Stimulated activated CD8-positive, alpha-beta memory T cell treated with anti-CD3 and anti-CD28 coated beads, Interleukin-15, amount 100 ng/mL, for 1 hour (primary cell): Measurements from ENCODE around the gene MRFAP1L1.
A peak's percentile ranks its signal among the peaks of the same experiment; 100 is the strongest.
"Not testable (repeated sequence)": the region's sequence is repeated elsewhere in the genome, so short reads cannot be mapped to it uniquely, and the experiment has no call there.

ENCODE experiments used
- DNase-seq: peaks from one replicate; pipeline ENCODE4 v3.0.0-alpha.2; 2020; ENCODE audit warnings: low read depth

The MRFAP1L1 gene

DNA sequence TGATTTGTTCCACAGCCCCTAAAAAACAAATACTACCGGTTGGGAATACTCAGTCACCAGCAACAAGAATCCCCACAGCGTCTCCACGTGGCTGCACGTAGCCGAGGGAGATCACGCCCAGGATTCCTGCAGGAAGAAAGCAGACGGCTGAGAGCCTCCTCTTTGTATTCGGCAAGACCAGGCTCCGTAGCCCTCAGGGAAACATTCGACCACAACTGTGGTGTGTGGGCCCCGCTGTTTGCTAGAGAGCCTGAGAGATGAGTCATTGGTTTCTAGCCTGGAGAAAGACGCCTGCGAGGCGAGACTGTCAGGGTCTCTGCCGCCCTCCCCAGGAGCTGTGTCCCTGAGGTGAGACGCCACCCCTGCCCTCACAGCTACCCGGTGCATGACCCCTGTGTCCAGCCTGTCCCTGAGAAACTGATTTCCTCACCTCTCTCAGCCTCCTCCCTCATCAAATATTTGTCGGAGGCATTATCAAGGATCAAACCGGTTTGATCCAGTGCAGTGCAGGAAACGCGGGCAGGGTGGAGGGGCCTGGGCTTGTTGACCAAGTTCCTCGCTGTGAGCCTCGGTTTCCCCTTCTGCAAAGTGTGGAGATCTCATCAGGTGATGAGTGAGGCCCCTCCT is 20.7 kb downstream of the MRFAP1L1 start:
- peak; percentile 54 for DNase-seq

DNA sequence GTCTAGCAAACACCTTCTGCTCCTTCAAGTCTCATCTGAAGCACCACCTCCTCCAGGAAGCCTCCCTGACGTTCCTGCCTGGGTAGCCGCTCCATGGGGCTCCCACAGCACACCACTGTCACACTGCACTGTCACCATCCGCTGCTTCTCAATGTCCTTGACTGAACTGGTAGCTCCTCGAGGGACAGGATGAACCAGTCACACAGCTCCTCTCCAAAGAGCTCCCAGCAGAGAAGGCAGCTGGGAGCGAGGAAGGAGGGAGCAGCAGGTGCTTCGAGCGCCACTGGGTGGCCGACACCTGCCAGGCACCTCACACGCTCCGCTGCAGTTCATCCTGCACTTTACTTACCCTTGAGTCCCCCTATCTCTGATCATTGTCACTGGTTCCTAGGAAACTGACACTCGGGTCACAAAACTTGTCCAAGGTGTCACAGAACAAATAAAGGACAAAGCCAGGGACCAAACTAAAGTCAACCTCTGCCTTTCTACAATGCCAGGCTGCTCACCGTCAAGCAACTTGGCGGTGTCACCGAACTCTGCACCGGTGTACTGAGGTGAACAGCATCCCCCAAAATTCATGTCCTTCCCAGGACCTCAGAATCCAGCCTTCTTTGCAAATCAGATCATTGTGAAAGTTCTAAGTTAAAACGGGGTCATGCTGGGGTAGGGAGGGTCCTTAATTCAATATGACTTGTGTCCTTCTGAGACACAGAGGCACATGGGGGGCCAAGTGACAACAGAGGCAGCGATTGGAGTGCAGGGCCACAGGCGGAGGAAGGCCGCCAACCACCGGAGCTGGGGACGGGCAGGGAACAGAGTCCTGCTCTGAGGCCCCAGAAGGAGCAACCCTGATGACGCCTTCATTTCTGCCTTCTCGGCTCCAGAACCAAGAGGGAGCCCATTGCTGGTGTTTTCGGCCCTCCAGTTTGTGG is 21.5 kb downstream of the MRFAP1L1 start:
- DNase-seq: no peak

DNA sequence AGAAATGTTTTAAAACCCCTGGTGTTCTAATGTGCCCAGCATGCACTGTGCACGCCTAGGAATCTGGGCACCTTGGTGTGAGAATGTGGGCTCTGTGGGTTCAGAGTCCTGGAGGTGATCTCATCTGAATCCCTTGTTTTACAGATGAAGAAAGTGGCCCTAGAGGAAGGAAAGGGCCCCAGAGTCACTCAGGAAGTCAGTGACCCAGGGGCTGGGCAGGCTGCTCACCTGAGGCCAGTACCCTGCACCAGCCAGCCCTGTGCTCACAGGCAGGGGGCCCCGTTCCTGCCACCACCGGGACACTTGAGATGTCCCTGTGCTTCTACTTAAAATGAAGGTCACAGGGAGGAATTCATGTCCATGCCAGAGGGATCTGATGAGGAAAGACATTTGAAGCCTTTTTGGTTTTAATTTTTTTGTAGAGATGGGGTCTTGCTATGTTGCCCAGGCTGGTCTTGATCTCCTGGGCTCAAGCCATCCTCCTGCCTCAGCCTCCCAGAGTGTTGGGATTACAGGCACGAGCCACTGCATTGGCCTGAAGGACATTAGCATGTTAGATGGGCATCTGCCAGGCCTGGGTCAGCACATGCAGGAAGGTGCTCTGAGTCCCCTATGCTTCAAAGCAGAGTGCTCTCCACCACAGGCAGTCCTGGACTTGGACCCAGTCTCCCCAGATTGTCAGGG is 23.4 kb downstream of the MRFAP1L1 start:
- no peak for DNase-seq

DNA sequence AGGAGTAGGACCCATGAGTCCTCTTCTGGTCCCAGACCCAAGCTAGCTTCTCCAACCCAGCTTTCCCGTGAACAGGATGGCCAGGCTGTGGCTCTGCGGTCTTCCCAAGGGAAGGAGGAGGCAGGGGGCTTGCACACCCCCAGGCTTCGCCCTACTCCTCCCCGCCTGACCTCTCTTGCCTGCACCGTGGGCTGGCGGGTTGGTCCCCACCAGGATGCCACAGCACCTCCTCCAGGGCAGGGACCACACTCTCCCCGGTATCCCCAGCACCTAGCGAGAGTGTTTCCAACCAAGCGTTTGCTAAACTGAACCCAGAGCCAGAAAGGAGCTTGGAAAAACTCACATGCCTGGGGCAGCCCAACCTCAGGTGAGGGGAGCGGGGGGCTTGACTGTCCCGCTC is 25.0 kb downstream of the MRFAP1L1 start:
- no peak for DNase-seq

DNA sequence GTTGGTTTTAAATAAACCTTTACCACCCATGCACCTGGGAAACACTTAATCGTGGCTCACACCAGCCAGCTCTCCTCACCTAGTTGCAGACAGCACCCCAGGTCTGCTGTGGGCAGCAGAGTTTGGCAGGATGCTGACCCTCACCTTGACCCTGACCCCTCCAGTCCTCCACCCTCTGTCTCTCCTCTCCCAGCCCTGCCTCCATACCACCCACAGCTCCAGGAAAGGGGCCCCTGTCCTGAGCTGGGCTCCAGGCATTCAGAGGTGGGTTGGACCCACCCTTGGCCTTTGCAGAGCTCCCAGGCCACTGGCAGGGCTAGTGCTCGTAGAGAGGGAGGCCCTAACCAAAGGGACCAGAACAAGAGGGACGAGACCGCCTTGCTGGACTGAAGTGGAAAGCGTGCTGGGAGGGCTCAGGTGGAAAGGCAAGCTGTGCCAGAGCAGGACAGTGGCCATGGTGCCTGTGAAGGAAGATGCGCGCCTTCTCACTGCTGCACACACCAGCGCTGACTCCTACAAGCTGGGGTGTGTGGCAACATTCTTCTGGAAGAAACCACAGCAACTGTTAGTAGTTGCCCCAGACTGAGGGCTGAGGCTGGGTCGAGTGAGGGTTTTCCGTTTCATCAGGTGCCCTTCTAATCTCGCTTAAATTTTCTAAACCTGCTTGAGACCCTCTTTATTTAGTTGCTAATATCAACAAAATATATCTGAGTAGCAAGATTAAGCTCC is 26.6 kb downstream of the MRFAP1L1 start:
- DNase-seq: no peak

DNA sequence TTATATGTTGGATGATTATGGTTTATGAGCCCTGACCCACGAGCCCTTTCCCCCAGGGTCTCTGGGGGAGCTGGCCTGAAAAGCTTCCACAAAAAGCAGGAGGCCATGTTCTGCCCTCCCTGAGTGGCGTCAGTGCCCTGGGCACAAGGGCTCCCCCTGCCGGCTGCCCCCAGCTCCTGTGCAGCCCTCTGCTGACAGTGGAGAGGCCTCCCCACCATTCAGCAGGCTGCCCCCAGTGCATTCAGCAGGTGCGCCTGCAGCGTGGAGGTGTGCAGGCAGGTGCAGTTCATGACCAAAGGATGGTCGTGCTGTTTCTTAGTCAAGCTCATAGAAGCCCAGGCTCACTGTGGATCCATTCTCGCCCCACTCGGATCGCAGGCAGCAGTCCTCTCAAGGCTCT is 28.5 kb downstream of the MRFAP1L1 start:
- DNase-seq: no peak

DNA sequence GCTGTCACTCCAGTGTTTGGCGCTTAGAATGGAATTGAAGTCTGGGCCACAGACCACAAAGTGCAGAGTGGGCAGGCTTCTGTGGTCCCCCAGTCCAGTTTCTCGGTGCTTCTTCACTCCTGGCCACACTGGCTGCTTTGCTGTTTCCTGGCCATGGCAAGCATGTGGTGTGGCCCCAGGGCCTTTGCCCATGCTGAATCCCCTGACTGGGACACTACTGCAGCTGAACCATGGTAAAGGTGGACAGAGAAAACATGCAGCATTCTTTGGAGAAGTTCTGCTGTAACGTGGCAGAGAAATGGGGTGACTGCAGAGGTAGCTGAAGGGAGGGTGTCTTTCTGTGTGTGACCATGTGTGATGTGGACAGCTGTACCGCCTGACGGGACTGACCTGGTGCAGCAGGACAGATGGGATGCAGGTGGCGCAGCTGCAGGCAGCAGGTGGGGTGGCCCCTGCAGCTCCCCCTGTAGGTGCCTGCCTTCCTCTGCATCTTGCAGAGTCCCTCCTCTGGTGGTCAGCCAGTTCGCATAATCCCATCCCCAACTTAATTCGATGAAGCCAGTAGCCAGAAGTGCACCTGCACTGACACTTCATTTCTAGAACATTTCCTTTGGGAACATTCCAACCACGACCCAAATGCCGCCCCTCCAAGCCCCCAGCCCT is 29.2 kb downstream of the MRFAP1L1 start:
- DNase-seq: no peak

DNA sequence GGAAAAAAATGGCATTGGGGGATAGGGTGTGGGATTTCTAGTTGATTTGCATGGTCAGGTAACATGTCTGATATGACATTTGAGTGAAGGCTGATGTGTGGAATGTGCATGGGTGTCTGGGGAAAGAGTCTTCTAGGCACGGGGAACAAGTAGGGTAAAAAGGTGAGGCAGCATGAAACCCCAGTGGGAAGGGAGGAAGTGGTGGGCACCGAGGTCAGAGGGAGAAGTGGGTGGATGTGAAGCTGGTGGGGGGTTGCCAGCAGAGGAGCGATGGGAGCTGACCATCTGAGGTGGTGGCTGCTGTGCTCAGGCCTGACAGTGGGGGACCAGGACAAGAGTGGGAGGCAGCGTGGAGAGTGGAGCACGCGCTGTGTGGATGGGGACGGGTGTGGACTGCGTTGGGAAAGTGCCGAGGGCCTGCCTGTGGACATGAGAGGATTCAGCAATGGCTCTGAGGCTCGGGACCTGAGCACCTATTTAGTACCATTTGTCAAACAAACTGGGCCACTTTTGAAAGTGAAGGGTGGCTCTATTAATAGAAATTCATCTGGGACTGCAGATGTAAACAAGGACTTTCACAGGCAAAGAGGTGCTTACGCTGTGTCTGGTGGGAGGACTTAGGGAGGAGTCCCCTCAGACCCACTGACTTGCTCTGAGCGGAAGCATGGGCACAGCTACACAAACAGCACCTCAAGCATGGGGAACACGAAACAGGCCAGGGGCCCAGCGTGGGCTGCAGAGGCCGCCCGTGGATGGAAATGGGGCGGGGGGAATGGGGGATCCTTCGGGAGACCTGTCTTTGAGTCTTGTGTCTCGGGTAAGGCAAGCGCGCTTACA is 32.7 kb downstream of the MRFAP1L1 start:
- no peak for DNase-seq

DNA sequence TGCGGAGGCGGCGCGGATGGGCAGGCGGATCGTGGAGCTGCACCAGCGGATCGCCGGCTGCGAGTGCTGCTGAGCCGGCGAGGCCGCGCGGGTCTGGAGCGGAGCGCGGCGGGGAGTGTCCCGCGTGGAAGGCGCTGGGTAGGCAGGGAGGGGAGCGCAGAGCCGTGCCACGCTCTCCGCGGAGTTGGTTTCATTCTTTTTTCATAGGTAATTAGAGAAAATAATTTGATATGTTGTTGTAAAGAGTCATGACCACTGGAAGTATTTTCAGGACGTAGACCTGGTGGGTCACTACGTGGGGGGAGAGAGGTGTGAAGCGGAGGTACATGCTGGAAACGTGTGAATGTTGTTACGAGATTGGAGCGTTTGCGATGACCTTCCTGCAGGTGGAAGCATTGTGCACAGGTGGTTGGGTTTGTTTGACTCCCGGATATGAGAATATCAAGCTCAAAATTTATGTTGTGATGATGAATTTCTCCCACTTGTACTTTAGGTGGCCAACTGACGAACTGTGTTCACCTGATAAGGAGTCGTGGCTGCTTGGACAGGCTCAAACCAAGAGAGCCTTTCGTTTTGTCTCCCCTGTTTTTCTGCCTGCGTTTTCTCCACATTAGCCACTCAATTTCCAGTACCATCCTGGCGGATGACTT is 35.0 kb downstream of the MRFAP1L1 start:
- no peak for DNase-seq

DNA sequence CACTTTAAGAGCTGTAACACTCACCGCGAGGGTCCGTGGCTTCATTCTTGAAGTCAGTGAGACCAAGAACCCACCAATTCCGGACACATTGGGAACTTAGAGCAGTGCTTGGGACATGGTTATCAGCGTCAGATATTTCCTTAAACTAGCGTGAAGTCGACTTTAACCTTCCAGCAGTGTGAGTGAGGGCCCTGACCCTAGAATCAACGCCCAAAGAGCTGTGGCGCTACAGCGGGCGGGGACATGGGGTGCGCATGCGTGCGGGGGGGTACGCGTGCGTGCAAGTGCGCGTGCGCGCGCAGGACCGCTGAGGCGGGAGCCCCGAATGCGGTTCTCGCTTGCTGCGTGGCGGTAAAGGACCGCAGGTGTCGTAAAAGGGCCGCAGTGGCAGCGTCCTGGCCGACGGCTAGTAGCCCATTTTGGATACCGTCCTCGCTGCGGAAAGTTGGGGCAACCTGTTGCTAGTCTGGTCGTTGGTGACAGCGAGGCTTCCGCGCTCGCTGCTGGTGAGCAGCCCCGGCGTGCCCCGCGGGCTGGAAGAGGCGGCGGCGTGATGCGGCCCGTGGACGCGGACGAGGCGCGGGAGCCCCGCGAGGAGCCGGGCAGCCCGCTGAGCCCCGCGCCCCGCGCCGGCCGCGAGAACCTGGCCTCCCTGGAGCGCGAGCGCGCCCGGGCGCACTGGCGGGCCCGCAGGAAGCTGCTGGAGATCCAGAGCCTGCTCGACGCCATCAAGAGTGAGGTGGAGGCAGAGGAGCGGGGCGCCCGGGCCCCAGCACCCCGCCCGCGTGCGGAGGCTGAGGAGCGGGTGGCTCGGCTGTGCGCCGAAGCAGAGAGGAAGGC is 35.8 kb downstream of the MRFAP1L1 start:
- peak; percentile 86 for DNase-seq

DNA sequence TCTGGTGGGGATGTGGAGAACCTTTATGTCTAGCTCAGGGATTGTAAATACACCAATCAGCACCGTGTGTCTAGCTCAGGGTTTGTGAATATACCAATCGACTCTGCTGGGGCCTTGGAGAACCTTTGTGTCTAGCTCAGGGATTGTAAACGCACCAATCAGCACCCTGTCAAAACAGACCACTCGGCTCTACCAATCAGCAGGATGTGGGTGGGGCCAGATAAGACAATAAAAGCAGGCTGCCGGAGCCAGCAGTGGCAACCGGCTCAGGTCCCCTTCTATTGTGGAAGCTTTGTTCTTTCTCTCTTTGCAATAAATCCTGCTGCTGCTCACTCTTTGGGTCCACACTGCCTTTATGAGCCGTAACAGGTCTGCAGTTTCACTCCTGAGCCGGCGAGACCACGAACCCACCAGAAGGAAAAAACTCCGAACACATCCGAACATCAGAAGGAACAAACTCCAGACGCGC is 36.4 kb downstream of the MRFAP1L1 start:
- DNase-seq: not testable (repeated sequence)

DNA sequence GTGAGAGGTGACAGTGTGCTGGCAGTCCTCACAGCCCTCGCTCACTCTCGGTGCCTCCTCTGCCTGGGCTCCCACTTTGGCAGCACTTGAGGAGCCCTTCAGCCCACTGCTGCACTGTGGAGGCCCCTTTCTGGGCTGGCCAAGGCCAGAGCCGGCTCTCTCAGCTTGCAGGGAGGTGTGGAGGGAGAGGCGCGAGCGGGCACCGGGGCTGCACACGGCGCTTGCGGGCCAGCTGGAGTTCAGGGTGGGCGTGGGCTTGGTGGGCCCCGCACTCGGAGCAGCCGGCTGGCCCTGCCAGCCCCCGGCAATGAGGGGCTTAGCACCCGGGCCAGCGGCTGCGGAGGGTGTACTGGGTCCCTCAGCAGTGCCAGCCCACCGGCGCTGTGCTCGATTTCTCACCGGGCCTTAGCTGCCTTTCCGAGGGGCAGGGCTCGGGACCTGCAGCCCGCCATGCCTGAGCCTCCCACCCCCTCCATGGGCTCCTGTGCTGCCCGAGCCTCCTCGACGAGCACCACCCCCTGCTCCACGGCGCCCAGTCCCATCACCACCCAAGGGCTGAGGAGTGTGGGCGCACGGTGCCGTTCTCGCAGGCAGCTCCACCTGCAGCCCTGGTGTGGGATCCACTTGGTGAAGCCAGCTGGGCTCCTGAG is 37.0 kb downstream of the MRFAP1L1 start:
- DNase-seq: not testable (repeated sequence)

DNA sequence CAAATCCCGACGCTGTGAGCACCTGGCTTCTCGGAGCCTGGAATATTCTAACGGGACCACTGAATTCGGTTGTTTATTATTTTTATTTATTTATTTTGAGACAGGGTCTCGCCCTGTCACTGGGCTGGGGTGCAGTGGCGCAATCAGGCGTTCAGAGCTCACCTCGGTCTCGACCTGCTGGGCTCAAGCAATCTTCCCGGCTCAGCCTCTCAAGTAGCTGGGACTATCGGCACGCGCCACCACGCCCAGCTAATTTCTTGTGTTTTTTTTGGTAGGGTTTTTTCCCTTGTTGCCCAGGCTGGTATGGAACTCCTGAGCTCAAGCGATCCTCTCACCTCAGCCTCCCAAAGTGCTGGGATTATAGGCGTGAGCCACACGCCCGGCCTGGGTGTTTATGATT is 37.5 kb downstream of the MRFAP1L1 start:
- DNase-seq: no peak

DNA sequence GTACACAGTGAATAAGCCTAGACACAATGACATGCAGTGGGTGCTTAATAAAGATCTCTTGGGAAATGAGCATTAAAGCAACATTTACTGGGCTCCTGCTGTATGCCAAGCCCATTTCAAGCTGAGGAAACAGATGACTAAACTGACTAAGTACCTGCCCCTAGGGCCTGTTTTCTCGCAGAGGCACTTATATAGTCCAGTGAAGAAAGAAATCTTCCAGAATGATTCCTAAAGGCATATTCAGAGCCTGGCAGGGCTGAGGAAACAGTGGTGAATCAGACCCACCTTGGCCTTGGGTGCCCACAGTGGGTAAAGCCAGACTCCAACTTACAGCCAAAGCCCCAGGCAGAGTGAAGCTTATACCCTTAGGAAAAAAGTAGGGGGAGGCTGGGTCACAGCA is 38.0 kb downstream of the MRFAP1L1 start:
- DNase-seq: no peak

DNA sequence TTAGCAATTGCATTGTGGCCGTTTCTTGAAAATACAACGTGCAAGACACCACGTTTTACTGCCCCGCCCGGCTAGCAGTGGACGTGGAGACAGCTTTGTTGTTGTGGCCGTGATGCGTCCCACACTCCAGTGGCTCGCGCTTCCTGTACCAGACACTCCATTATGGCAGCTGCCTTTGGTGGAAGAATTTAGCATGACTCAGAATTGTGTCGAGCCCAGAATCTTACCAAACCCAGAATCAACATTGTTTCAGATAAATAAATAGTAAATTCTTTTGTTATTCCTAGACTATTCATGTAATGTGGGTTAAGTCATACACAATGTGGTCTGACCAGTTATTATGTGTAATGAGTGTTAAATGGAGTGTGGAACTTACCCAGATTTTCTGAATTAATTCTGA is 41.3 kb downstream of the MRFAP1L1 start:
- no peak for DNase-seq

DNA sequence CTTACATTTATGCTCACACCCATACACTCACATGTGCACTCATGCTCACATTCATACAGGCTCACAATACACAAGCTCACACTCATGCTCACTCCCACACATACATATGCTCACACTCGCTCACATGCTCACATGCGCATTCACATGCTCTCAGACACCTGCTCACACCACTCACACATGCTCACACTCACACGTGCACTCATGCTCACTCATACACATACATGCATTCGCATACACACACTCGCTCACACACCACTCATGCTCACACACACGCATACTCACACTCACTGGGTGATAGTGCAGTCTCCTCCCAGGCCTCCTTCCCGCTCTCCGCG is 44.4 kb downstream of the MRFAP1L1 start:
- DNase-seq: no peak

DNA sequence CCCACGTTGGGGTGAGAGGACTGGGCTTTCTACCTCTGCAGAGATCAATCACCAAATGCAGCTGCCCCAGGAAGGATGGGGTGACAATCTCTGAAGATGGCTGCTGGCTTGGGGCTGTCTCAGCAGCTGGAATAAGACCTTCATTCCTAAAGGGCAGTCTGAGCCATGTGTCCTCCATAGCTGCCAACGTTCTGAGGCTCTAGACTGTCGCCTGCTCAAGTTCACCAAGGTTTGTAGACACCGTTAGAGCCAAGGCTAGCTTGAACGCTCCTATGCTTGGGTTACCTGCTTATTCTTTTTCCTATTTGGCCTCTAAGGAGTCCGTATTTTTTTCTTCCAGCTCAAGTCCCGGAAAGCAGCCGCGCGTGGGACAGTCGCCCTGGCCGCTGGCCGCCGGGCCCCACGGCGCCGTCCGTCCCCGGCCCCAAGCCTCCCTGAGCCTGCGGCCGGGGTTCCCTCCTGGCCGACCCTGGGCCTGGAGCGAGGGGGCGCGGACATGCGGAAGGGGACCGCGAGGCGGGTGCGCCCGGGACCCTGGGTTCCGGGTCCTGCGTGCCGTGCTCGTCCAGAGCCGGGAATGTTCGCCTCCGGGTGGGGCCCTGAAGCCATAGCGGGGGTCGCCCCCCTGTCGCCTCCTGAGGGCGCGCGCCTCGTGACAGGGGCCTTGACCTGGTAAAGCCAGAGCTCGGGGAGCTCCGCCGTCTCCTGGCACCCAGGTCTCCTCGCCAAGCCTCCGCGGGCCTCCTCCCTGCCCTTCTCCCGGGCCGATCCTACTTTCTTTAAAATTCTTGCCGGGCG is 45.9 kb downstream of the MRFAP1L1 start:
- no peak for DNase-seq

DNA sequence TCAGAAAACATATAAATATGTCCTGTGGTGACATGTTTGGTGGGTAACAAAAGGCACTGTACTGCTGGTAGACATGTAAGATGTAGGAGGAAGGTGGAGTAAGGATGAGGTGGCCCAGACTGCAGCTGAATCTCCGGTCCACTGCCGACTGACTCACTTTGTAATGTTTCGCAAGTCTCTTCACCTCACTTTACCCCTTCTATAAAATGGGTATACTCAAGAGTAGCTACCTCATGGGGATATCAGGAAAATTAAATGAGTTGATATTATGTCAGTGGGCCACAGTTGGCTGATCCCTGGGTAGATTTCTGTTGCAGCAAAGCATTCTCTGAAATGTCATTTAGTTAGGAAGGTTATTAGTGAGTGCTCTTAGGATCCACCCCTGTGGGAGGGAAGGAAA is 47.1 kb downstream of the MRFAP1L1 start:
- DNase-seq: no peak
